ENCODE results near the gene TMEM213. TPM values are rescaled to one million over a fixed set of nuclear protein-coding genes. Genes with fewer than 3 reads are reported as not detected.

TMEM213 gene
- total RNA-seq, 1 donor from 2014 or later: not detected

DNA sequence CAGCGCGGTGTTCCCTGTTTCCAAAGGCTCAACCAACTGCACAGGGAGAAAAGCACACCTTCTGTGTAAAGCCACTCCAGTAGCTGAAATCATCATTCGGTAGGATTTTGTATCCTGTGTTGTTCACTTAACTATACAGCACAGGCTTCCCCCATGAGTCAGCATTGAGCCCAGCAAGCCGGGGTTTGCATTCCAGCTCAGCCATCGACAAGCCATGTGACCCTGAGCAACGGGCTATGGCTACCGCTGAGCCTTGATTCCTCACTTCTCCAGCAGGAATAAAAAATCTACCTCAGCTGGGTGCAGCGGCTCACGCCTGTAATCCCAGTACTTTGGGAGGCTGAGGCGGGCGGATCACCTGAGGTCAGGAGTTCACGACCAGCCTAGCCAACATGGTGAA lies 44.3 kb downstream of the TMEM213 start:
- Mint-ChIP-seq H3K27me3 (ENCODE audit: low read depth) (no peaks in the 10 kb centered on the region), H3K36me3 (ENCODE audit: low read depth) (peaks cover 25% of the 10 kb centered on the region), H3K9me3 (no peaks in the 10 kb centered on the region), H3K4me1 (no peaks in the 10 kb centered on the region), H3K4me3 (no peak overlapping the region), H3K27ac (ENCODE audit: unreplicated experiment) (no peak overlapping the region)
- TF ChIP-seq, protein P1, sequence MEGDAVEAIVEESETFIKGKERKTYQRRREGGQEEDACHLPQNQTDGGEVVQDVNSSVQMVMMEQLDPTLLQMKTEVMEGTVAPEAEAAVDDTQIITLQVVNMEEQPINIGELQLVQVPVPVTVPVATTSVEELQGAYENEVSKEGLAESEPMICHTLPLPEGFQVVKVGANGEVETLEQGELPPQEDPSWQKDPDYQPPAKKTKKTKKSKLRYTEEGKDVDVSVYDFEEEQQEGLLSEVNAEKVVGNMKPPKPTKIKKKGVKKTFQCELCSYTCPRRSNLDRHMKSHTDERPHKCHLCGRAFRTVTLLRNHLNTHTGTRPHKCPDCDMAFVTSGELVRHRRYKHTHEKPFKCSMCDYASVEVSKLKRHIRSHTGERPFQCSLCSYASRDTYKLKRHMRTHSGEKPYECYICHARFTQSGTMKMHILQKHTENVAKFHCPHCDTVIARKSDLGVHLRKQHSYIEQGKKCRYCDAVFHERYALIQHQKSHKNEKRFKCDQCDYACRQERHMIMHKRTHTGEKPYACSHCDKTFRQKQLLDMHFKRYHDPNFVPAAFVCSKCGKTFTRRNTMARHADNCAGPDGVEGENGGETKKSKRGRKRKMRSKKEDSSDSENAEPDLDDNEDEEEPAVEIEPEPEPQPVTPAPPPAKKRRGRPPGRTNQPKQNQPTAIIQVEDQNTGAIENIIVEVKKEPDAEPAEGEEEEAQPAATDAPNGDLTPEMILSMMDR (conservative IDR thresholded peaks at IDR 0.05): no peak
- DNase-seq (ENCODE audit: low read depth, low spot score): no peak

DNA sequence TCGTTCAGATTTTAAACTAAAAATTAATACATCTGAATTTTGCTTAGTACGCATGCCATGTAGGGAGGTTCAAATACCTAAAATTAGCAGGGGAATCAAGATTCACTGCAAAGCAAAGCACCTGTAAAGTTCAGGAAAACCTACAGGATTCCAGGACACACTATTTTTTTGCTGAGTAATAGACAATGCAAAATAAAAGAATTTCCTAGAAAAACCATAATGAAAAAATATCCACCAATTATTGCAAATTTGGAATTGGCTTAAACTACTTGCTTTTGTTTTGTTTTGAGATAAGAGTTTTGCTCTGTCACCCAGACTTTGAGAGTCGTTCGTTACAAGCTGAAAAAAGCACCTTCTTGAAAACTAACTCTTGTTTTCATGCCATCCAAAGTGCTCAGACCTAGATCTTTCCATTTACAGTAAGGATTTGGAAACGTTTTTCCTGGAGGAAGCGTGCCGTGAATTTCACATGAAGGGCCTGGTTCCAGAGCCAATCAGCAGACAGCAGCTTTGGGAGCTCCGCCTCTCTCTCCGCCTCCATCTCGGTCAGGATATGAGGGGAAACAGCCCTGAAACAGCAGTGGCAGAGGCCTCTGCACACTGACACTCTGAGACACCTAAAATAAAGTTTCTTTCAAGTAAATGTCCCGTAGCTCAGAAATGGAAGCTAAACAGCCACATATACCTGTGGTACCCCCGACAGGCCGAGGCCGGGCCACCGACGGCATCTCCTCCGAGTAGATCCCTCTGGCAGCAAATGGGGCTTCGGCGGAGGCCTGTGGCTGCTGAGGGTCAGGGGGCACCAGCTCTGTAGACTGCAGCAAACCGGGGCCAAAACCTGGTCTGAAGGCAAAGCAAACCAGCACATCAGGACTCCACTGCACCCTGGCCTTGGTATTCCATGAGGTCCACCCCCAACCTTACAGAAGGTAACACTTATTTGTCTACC lies 46.1 kb downstream of the TMEM213 start:
- no peak for DNase-seq (ENCODE audit: low read depth, low spot score)
- peaks cover 30% of the 10 kb centered on the region for H3K36me3 Mint-ChIP-seq (ENCODE audit: low read depth)
- peaks cover 5% of the 10 kb centered on the region for H3K4me1 Mint-ChIP-seq
- H3K4me3 Mint-ChIP-seq: no peak overlapping the region
- TF ChIP-seq, protein P1 (conservative IDR thresholded peaks at IDR 0.05): no peak
- no peaks in the 10 kb centered on the region for H3K27me3 Mint-ChIP-seq (ENCODE audit: low read depth)
- H3K9me3 Mint-ChIP-seq: no peaks in the 10 kb centered on the region
- H3K27ac Mint-ChIP-seq (ENCODE audit: unreplicated experiment): no peak overlapping the region

DNA sequence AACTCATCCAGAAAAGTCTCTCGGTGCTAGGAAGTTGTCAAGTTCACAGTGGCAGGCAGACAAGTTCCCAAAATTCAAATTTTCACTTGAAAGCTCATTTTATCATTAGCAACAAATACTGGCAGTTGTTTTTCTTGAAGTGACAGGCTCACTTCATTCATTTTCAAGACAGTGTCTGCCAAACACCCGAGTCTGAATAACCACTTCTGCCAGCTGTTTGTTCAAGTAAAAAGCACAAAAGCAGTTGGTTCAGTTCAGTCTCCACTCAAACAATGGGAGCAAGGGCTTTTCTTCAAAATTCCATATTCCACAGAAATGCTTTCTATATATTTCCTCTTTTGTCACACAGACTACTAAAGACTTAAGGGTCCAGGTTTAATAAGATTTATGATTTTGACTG lies 47.9 kb downstream of the TMEM213 start:
- Mint-ChIP-seq H3K27ac (ENCODE audit: unreplicated experiment) (no peak overlapping the region), H3K4me3 (no peak overlapping the region), H3K27me3 (ENCODE audit: low read depth) (no peaks in the 10 kb centered on the region), H3K4me1 (peaks cover 5% of the 10 kb centered on the region), H3K36me3 (ENCODE audit: low read depth) (peaks cover 31% of the 10 kb centered on the region), H3K9me3 (peaks cover 7% of the 10 kb centered on the region)
- TF ChIP-seq, protein P1 (conservative IDR thresholded peaks at IDR 0.05): no peak
- no peak for DNase-seq (ENCODE audit: low read depth, low spot score)

DNA sequence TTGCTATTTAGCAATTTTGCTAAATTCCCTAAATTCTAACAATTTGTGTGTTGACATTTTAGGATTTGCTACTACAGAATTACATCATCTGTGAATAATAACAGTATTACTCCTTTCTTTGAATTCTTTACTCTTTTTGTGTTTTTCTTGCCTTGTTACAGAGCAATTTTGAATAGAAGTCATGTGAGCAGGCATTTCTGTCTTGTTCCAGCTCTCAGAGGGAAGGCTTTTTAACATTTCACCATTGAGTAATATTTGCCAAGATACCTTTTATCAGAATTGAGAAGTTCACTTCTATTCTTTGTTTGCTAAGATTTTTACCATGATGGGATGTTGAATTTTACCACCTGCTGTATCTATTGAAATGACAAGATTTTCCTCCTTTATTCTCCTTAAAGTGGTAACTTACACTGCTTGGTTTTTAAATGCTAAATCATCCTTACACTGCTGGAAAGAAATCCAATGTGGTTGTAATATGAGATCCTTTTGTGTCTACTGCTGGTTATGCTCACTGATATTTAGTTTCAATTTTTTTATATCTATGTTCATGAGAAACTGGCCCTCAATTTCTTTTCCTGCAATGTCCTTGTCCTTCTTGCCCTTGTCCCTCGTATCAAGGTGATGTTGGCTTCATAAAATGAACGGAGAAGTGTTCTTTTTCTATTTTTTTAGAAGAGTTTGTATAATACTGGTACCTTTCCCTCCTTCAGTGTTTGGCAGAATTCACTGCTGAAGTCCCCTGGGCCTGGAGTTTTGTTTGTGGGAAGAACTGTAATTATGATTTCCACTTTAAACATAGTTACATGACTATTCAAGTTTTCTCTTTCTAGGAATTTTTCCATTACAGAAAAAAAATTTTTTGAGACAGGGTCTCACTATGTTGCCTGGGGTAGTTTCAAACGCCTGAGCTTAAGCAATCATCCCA lies 50.5 kb downstream of the TMEM213 start:
- Mint-ChIP-seq H3K27ac (ENCODE audit: unreplicated experiment) (no peak overlapping the region), H3K9me3 (peaks cover 7% of the 10 kb centered on the region), H3K36me3 (ENCODE audit: low read depth) (peaks cover 46% of the 10 kb centered on the region), H3K27me3 (ENCODE audit: low read depth) (no peaks in the 10 kb centered on the region), H3K4me3 (no peak overlapping the region), H3K4me1 (peaks cover 5% of the 10 kb centered on the region)
- TF ChIP-seq, protein P1 (conservative IDR thresholded peaks at IDR 0.05): no peak
- no peak for DNase-seq (ENCODE audit: low read depth, low spot score)

DNA sequence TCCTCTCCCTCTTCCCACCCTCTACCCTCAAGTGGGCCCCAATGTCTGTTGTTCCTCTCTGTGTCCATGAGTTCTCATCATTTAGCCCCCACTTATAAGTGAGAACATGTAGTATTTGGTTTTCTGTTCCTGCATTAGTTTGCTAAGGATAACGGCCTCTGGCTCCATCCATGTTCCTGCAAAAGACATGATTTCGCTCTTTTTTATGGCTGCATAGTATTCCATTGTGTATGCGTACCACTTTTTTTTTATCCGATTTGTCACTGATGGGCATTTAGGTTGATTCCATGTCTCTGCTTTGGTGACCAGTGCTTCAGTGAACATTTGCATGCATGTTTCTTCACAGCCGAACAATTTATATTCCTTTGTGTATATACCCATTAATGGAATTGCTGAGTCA lies 51.9 kb downstream of the TMEM213 start:
- Mint-ChIP-seq H3K27ac (ENCODE audit: unreplicated experiment) (no peak overlapping the region), H3K9me3 (peaks cover 7% of the 10 kb centered on the region), H3K36me3 (ENCODE audit: low read depth) (peaks cover 41% of the 10 kb centered on the region), H3K4me3 (no peak overlapping the region), H3K4me1 (peaks cover 5% of the 10 kb centered on the region), H3K27me3 (ENCODE audit: low read depth) (no peaks in the 10 kb centered on the region)
- DNase-seq (ENCODE audit: low read depth, low spot score): no peak
- TF ChIP-seq, protein P1 (conservative IDR thresholded peaks at IDR 0.05): no peak

All from neural crest cell (in vitro differentiated cells).